Measurements from ENCODE around the gene EEF1AKMT3.

The EEF1AKMT3 gene

DNA sequence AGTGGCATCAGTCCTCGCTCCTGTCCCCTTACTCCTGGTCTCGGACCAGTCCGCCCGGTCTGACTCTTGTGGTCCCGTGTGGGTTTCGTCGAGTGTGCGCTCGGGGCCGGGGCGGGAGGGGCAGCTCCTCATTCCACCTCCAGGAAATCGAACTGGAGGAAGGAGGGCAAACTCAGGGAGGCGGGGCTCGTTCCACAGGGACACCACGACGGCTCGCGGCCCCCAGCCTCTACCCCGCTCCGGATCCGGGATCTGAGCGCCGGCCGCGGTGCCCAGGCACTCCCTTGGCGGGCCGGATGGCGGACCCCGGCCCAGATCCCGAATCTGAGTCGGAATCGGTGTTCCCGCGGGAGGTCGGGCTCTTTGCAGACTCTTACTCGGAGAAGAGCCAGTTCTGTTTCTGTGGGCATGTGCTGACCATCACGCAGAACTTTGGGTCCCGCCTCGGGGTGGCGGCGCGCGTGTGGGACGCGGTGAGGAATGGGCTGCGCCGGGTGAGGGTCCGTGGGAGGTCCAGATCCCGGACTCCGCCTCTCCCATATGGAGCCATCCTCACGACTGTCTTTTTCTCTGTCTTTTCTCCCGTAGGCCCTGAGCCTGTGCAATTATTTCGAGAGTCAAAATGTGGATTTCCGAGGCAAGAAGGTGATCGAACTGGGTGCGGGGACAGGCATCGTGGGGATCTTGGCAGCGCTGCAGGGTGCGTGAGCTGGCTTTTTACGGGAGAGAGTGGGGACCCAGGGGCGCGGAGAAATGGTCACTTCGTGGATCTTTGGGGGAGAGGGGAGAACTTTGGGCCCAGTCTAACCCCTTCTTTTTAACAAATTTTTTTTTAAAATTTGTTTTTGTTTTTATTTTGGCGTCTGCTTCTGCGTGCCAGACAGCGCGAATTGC lies at the start of gene EEF1AKMT3:
EEF1AKMT3 (plus strand) TSS at position 186 of the 894 bp plus-strand sequence; CDS start at position 297, 111 bp downstream.
- DNase-seq, result peak; percentile 37

DNA sequence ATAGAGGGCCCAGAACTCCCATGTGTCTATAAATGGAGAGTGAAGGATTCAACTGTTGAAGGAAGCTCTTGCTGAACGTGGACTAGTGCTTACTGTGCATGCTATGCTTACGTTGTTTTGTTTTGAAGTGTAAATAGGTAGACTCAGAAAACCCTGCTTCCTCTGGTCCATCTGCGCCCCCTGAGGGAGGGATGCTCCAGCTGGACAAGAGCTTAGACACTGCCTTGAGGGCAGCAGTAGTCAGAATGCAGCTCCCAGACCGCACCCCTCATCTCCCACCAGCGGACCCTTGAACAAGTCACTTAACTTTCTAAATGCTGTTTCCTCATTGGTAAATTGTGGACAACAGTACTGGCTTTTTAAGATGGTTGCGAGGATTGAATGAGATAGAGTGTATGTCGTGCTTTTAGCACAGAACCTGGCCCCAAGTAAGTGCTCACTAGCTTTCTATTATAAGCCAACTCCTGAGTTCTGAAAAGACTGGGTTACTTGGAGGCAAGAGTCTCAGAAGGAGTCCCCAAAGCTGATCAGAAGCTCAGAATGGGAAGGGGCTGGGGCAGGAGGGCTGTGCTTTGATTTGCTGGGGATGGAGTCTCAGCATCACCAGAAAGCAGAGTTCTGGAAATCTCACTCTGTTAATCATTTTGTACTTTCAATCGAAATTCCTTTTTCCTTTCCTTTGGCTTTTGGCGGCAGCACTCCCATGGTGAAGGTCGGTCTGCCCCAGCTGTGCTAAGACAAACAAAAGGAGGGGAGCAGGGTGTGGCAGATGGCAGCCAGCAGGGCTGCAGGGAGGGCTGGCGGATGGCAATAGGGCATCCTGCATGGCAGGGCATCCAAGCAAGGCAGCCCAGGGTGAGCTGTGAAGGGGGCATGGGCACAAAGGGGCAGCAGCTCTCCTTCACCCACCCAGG lies 49.4 kb upstream of the EEF1AKMT3 start:
- no peak for DNase-seq

DNA sequence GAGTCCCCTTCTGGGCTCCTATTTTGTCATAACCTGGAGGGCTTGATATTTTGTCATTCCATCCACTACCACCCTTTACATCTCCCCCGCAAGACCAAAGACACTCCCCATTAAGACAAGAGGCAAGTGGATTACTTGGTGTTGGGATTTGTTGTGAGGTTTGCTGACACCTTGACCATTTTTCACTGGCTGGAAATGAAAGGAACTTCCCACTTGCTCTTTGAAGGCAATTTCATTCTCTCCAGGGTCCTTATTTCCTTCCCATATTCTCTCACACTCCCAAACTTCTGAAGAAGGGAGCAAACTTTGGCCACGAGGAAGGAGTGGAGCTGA lies 48.8 kb upstream of the EEF1AKMT3 start:
- no peak for DNase-seq

DNA sequence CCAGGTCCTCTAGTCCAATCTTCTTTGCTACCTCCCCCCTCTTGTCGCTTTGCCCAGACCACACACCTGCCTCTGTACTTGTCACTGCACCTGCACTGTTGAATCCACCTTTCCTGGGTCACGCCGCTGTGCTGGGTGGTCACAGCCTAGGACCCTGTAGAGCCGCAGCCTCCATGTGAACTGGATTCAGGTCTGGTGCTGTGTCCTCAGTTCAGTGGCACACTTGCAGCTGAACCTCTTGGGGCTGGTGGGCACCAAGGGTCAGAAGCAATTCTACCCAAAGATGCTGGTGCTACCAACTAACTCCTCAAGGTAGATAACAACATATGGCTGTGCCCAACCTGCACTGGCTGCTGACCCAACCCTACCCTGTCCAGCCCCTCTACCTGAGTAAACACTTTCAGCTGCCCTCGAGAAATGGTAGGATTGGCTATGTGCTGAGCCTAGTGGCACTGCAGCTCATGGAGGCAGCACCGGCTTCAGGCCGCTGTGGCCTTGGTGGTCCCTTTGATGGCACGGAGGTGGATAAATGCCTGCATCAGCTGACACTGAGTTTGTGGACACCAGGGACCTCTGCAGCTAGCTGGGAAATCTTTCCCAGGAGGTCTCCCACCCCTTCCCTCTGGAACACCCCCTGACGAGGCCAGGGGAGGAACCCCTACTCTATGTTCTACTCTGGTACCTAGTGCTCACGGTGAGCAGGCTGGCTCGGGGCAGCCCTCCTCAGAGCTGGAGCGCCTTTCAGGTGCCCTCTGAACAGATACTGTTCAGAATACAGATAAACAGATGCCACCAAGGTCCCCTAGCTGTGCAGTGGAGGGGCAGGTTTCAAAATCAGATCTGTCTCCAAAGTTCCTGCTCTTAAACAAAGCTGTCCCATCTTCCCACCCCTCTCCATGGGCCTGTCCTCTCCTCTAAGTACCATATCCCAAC lies 48.1 kb upstream of the EEF1AKMT3 start:
- DNase-seq, result no peak

DNA sequence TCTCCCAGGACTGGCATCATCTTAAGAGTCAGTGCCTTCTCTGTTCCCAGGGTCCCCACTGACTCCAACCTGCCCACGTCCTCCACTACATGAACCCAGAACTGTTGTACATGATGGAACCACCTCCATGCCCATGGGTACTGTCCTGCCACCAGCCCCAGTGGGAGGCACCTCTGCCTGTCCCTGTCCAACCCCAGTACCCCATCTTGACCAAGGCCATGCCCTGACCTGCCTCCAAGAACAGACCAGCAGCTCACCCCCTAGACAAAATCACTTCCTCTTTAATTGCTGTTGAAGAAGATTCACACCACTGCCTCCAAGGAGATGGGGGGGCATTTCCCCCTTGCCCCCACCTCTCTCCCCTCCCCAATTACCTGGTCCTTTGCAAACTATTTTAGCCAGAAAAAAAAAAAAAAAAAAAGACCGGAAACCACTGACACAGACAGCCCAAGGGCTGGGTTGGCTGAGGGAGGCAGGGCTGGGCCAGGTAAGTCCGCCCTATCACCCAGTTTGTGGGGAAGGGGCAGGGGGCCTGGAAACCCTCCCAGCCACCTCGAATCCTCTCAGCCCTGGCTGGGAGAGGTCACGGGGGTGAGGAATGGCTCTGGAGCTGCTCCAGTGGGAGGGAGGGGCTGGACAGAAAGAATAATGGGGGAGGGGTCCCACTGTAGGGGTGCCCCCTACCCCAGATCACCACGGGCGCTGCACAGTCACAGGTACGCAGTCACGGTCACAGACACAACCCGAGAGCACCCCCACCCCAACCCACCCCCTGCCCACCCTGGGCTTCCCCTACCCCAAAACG lies 47.3 kb upstream of the EEF1AKMT3 start:
- no peak for DNase-seq

DNA sequence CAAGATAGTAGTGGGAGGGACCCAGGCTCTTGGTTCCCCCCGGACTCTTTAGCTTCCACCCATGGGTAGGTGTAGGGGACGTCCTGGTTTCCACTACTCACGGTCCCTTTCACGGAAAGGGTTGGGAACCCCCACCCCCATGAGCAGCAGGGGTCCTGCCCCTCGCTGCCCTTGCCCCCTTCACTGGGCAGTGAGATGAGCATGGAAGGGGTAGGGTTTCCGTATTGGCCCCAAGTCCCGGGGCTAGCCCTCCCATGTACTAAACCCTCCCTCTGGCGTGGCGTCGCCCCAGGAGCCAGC lies 46.6 kb upstream of the EEF1AKMT3 start:
- no peak for DNase-seq

DNA sequence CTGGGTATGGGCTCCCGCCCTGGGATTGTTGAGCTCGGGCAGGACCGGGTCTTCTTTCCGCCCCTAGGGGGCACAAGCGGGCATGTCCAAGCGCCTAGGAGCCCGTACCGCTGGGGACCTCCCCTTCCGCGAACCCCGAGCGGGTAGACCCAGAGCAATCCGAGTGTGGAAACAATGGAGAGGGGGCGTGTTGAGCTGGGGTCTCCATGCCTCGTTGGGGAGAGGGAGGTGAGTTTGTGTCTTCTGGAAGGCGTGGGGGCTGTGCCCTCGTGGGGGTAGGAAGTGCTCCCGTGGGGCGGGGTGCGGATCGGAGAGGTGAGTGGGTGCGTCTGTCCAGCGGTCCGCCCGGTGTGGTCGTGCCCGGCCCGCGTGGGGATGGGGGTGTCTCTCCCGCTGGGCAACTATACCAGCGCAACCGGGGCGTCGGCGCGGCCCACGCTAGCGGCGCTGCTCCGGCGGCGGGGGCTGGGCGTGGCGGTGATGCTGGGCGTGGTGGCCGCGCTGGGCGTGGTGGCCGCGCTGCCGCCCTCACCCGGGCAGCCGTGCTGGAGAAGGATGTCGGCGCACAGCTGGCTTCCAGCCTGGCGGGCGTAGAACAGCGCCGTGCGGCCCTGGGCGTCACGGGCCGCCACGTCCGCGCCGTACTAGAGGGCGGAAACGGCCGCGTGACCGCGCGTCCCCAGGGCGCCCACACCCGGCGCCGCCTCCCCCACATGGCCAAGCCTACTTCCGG lies 46.1 kb upstream of the EEF1AKMT3 start:
- no peak for DNase-seq

DNA sequence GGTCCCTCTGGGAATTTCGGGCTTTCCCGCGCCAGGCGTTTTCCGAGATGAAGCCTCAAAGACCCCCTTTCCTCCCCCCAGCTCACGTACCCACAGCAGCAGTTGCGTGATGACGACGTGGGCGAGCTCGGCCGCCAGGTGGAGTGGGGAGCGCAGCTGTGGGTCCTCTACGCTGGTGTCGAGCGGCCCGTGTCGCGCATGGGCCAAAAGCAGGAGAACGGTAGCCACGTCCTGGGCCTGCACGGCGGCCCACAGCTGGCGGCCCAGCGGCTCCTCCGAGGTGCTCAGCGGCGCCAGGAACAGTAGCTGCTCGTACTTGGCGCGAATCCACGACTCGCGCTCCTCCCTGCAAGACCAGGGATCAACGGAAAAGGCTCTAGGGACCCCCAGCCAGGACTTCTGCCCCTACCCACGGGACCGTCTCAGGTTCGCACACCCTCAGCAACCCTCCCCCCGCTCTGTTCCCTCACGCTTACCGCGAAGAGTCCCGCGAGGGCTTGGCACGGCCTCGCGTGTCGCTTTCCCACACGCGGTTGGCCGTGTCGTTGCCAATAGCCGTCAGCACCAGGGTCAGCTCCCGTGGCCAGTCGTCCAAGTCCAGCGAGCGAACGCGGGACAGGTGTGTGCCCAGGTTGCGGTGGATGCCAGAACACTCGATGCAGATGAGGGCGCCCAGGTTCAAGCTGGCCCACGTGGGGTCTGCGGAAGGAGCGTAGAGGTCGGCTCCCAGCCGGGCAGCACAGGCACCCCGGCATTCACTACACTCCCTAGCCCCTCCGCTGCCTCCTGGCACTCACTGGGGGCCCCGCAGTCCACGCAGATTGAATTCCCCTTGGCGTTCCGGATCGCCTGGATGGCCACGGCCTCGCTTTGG lies 45.3 kb upstream of the EEF1AKMT3 start:
- no peak for DNase-seq

DNA sequence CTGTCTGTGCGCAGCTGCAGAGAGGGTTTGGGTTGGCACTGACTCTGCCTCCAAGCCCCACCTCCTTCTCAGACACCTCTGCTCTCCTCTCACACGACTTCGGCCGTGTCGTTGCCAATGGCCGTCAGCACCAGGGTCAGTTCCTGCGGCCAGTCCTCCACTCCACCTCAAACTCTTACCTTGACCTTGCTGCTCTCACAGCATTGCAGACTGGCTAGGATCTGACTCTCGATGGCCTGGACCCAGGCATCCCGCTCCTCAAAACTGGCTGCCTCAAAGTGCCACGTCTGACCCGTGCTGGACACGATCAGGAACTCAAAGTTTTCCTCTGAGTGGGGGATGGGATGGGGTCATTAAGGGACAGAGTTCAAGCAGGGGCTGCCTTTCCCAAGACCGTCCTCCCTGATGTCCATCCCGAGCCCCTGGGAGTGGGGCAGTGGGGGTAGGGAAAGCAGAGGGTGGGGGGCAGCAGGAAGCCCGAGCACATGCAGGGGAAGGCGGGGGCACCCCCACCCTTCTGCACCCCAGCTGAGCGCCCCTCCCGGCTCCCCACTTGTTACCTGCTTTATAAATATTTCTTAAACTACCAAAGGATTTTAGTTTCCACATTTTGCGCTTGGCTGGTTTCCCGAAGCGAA lies 44.5 kb upstream of the EEF1AKMT3 start:
- DNase-seq, result no peak

DNA sequence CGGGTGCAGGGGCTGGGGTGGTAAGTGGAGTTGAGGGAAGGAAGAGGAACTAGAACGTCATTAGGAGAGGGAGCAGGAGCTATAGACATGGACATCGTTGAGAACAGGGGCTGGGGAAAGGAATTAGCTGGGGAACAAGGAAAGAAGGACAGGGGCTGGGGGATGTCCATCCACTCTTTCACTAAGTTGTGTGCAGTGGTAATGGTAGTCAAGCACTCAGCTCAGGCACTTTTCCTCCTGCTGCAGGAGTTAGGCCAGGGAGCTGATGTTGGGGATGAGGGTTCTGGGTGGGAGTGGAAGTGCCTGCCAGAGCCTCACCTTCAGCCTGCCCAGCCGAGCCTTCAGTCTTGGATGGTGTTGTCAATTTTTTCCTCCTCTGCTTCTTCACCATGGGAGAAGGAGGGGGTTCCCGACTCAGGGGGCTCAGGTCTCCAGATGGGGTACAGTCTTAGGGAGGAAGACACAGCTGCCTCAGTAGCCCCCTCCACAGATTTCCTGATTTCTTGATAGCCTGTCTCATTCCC lies 43.0 kb upstream of the EEF1AKMT3 start:
- no peak for DNase-seq

DNA sequence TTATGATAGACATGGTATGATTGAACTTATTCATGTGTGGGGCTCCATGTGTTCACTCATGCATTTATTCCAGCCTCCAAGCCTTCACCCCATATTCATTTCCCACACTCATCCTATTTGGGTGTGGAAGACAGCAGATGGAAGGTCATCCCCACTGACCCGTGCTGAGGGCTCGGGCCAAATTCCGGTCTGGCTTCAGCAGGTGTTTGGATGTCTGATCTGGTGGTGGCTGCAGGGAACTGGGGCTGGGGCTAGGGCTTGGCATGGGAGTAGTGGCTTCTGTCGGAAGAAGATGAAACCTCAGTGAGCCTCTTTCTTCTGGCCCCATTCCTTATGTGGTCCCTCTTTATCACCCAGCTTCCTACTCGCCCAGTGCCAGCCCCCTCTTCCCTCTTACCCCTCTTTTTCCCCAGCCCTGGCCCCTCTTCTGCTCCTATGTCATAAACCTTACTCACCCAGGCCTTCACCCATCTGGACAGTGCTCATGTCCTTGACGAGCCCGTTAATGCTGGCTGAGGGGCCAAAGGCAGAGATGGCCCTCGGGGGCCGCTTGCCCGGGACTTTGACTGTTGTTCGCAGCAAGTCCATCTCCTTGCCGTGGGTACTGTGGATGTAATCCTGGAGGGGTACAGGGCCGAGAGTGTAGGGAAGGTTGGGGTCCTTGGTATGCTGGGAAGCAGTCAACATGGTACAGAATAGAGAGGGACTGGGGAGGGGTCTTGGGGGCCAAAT lies 41.9 kb upstream of the EEF1AKMT3 start:
- DNase-seq, result no peak

DNA sequence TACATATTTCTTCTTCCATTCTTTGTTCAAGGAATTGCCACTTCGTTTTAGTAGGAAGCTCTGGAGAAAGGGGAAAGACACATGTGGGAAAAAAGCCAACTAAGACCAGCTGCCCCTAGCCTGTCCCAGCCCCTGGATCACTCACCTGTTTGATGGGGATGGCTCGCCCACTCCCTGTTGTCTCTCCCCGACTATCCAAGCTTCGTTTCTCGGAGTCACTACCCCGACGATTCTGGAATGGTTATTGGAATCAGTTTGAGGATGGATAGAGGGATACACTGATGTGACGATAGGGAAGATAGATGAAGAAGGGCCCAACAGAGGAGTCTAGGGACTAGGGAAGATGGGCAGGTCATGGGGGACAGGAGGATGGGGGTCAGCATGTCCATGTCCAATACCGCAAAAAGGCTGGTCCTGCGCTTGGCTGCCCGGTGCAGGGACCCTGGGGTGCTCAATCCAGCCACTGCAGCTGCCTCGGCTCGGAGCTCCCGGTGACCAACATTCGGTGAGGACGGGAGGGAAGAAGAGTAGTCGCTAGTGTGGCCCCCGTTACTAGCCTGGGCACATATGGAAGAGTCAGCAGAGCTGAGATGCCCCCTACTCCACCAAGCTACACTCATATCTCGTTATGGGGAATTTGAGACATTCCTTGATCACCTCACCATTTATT lies 40.9 kb upstream of the EEF1AKMT3 start:
- DNase-seq, result no peak

DNA sequence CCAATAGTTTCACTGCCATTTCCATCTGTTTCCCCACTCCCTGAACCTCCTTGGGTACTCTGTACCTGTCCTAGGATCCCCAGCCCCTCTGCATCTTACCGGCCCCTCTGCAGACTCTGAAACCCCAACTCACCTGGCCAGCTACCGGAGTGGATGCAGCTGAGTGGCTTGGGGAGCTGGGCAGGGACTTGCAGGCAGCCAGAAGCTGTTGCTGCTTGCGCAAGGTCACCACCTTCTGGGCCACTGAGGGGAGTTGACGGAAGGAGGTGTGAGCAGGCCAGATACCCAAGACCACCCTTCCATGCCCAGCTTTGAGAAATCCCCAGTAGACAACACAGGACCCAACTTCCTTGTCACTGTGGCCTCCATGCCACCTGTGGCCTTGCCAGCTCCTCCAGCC lies 40.1 kb upstream of the EEF1AKMT3 start:
- no peak for DNase-seq

DNA sequence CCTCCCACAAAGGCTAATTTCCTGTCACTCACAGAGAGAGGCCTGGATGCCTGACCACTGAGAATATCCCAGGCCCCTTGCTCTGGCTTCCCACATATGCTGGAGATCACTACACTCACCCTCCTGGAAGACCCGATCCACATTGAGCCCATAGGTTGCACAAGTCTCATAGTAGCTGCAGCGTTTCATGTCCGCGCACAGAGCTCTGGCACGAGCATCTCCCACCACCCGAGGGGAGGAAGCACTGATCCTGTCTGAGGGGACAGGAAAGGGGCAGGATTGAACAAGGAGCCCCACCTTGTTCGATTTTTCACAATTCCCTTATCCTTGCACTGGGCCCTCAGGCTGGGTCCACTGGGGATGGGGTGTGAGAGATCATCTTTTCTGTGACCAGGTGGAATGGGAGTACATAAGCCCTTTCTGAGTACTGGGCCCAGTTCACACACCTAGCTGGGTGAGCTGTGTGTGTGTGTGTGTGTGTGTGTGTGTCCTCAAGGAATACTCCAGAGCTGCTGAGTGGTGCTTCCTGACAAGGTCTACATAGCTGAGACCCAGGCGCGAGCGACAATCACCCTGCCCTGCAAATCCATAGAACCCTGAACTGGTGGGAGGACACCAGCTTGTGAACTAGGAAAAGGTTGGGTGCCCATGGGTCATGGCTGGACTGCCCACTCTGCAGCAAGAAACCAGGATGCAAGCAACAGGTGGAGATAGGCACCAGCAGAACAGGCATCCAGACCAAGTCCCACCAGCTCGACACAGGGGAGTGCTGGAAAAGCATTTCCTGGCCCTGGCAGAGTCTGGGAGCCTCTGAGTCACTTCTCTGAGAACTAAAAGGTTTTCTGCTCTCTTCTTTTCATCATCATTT lies 39.5 kb upstream of the EEF1AKMT3 start:
- DNase-seq, result no peak

DNA sequence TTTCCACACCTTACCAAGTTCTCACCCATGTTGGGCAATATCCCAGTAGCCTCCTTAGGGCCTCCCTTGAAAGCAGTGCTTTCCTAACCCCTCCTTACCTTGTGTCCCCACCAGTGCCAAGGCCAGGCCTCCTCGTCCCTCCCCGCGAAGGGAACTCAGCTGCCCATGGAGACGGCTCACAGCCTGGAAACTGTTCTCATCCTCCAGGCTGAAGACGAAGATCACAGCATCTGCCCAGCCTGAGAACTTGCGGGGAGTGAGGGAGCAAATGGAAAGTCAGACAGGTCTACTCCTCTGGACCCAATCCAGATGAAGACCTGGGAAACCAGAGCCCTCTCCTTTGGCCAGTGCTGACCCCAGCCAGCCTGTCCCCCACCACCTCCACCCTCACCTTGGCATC lies 38.5 kb upstream of the EEF1AKMT3 start:
- DNase-seq, result no peak

DNA sequence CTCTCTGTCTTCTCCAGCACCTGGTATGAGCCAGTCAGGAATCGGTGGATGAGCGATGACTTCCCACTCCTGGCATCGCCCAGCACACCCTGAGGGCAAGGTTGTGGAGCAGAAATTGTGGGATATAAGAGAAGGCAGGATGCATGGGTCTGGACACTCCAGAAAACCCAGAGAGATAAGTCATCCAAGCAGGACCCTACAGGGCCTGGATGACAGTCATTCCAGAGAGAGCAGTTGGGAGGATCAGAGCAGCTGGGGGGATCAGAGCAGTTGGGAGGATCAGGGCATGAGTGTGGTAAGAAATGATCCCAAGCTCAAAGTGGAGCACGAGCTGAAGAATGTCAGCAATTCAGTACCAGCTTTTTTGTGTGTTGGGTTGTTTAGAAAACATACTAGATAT lies 37.8 kb upstream of the EEF1AKMT3 start:
- no peak for DNase-seq

DNA sequence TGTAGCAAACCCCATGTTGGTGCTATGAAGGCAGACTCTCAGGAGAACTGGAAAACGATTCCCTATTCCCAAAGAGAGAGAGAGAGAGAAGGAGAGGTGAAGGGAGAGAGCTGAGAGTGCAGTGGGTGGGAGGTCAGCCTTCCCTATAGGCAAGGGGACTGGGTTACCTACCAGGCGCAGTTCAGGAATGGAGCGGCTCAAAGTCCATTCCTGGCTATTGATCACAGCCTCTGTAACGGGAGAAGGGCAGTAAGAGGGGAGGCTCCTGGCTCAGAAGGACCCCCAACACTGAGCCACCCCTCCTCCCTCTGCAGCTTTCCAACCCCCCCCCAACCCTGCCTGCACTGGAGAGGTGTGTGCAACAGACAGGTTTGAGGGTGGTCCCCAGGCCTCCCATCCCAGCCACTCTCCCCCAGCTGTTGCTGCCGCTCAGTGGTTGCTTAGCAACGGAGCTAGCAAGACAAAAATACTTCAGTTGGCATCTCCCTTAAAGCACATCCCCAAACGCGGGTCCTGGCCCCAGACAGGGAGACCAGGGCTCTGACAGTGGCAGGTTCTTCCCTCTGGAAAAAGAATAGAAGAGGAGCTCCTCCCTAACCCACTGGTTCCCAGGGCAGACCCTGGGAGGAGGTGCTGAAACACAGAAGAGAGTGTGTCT lies 37.1 kb upstream of the EEF1AKMT3 start:
- DNase-seq, result no peak
